Caco-2 (cell line): ENCODE results near the gene PNMA6A. TPM values are rescaled to one million over a fixed set of nuclear protein-coding genes. Genes with fewer than 3 reads are reported as not detected.

Experiments
- BruUV-seq: library from RNA; stranded (reverse); fragments of 400-500 nt; replicated peaks from 2 replicates; lab custom pipeline; 2021; lab: Mats Ljungman, UMichigan
- CTCF ChIA-PET: fragments of 300-600 bp; sonication (Branson Sonifier 250); formaldehyde crosslinking; loops from one replicate; lab custom pipeline; 2022; ENCODE audit warnings: antibody characterized with exemption; lab: Charles Lee
- POLR2A ChIA-PET: fragments of 300-600 bp; sonication (Branson Sonifier 250); formaldehyde crosslinking; loops from one replicate; lab custom pipeline; 2022; ENCODE audit warnings: antibody characterized with exemption; lab: Charles Lee
- DNase-seq, 2 experiments: peaks; one replicate each; pipeline versions ENCODE4 v3.0.0 to v3.0.0-alpha.2; 2020 to 2022
- H3K27me3 ChIP-seq: replicated peaks from 2 replicates; pipeline ENCODE4 v1.6.0; 2011; ENCODE audit warnings: low read length; ENCODE audit not compliant: control insufficient read depth, insufficient read depth
- H3K36me3 ChIP-seq: 2 replicates; pipeline ENCODE4 v1.5.1; 2011; ENCODE audit warnings: low read length; ENCODE audit not compliant: control insufficient read depth, insufficient read depth
- H3K4me1 ChIP-seq: fragments of 250-450 bp; sonication (Bioruptor Pico); 2 replicates; pipeline ENCODE4 v1.5.1; 2020; ENCODE audit warnings: mild to moderate bottlenecking
- H3K4me3 ChIP-seq: 2 replicates; pipeline ENCODE4 v1.5.1; 2011; ENCODE audit warnings: low read depth, mild to moderate bottlenecking, control low read depth, low read length
- H3K9me3 ChIP-seq: fragments of 250-450 bp; sonication (Bioruptor Pico); 2 replicates; pipeline ENCODE4 v1.5.1; 2020; ENCODE audit warnings: mild to moderate bottlenecking, moderate library complexity
- H3K27ac Mint-ChIP-seq: one replicate; pipeline ENCODE4 v1.8.0; 2022; ENCODE audit warnings: mixed read lengths; ENCODE audit not compliant: unreplicated experiment
- H3K27me3 Mint-ChIP-seq: one replicate; pipeline ENCODE4 v1.8.0; 2022; ENCODE audit warnings: mixed read lengths; ENCODE audit not compliant: insufficient read depth, unreplicated experiment
- H3K36me3 Mint-ChIP-seq: one replicate; pipeline ENCODE4 v1.8.0; 2022; ENCODE audit warnings: mild to moderate bottlenecking, mixed read lengths; ENCODE audit not compliant: insufficient read depth, unreplicated experiment
- H3K4me1 Mint-ChIP-seq: one replicate; pipeline ENCODE4 v1.8.0; 2022; ENCODE audit warnings: low read depth, mixed read lengths; ENCODE audit not compliant: unreplicated experiment
- H3K4me3 Mint-ChIP-seq: one replicate; pipeline ENCODE4 v1.8.0; 2022; ENCODE audit warnings: mild to moderate bottlenecking, moderate library complexity, mixed read lengths; ENCODE audit not compliant: unreplicated experiment
- H3K9me3 Mint-ChIP-seq: one replicate; pipeline ENCODE4 v1.8.0; 2022; ENCODE audit warnings: mixed read lengths; ENCODE audit not compliant: unreplicated experiment
- intact Hi-C: fragments of 100-400 bp; cut with micrococcal nuclease; formaldehyde crosslinking; loops from one replicate; pipeline ENCODE4 v1.10.0; 2022; ENCODE audit not compliant: unreplicated experiment
- total RNA-seq: library from RNA; stranded (reverse); gene quantifications from 2 replicates; pipeline ENCODE4 v1.2.3, GENCODE V29; 2022
- TF ChIP-seq, protein P1 (sequence below), 2 experiments: fragments of 200-600 bp in 1 of 2; IDR thresholded peaks; 1 replicate in 1 of 2; 2 replicates in 1 of 2; pipeline versions ENCODE4 v1.5.1 to v1.8.0; 2011 to 2022; ENCODE audit warnings: antibody characterized with exemption in 1 of 2, control low read depth in 1 of 2, inconsistent platforms in 1 of 2, low read depth in 1 of 2, low read length in 1 of 2, mild to moderate bottlenecking in 1 of 2, moderate library complexity in 1 of 2; ENCODE audit not compliant: insufficient read depth in 1 of 2, severe bottlenecking in 1 of 2, unreplicated experiment in 1 of 2

Gene PNMA6A
- total RNA-seq, 1 experiment from 2014 or later = not detected

DNA sequence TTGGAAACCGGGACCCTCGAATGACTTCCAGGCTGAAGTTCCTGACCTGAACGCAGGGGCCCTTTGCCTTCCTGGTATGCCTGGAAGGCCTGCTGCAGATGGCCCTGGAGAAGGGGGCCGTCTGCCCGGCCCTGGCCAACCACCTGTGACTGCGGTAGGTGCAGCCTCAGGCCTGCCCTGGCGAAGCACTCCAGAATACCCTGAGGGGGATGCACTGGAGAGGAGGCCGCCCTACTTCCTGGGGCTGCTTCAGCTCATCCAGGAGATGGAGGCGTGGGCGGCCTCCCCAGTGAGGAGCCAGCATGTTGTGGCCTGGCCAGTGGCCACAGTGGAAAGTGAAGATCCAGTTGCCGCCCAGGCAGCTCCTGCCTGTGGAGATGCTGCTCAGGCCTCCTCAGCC lies 42.4 kb upstream of the PNMA6A start:
- no TSS peak for BruUV-seq
- no peak overlapping the region for H3K27ac Mint-ChIP-seq
- POLR2A ChIA-PET = no interaction called here
- no peaks in the 10 kb centered on the region for H3K36me3 Mint-ChIP-seq
- no peaks in the 10 kb centered on the region for H3K9me3 Mint-ChIP-seq
- TF ChIP-seq, protein P1, sequence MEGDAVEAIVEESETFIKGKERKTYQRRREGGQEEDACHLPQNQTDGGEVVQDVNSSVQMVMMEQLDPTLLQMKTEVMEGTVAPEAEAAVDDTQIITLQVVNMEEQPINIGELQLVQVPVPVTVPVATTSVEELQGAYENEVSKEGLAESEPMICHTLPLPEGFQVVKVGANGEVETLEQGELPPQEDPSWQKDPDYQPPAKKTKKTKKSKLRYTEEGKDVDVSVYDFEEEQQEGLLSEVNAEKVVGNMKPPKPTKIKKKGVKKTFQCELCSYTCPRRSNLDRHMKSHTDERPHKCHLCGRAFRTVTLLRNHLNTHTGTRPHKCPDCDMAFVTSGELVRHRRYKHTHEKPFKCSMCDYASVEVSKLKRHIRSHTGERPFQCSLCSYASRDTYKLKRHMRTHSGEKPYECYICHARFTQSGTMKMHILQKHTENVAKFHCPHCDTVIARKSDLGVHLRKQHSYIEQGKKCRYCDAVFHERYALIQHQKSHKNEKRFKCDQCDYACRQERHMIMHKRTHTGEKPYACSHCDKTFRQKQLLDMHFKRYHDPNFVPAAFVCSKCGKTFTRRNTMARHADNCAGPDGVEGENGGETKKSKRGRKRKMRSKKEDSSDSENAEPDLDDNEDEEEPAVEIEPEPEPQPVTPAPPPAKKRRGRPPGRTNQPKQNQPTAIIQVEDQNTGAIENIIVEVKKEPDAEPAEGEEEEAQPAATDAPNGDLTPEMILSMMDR (IDR thresholded peaks at IDR 0.05; ENCODE audit: insufficient read depth in 1 of 2, low read depth in 1 of 2, low read length in 1 of 2, severe bottlenecking in 1 of 2, unreplicated experiment in 1 of 2) = no peak
- intact Hi-C loops = loop anchor here (10.0 kb wide), 1 partner anchor 405 kb away; no protein-coding TSS in a partner anchor
- H3K27me3 ChIP-seq = no peaks in the 10 kb centered on the region
- H3K27me3 Mint-ChIP-seq = peaks cover 6% of the 10 kb centered on the region
- no peaks in the 10 kb centered on the region for H3K9me3 ChIP-seq
- CTCF ChIA-PET = interaction anchor here (0.9 to 1.3 kb wide), 2 partner anchors 70 to 88 kb away, joined by 3 to 8 read pairs; no protein-coding TSS in a partner anchor
- DNase-seq = no peak
- H3K36me3 ChIP-seq = no peaks in the 10 kb centered on the region
- no peaks in the 10 kb centered on the region for H3K4me1 Mint-ChIP-seq
- no peaks in the 10 kb centered on the region; the same call in 1 of the 2 replicates for H3K4me1 ChIP-seq
- no peak overlapping the region for H3K4me3 ChIP-seq
- H3K4me3 Mint-ChIP-seq = no peak overlapping the region

DNA sequence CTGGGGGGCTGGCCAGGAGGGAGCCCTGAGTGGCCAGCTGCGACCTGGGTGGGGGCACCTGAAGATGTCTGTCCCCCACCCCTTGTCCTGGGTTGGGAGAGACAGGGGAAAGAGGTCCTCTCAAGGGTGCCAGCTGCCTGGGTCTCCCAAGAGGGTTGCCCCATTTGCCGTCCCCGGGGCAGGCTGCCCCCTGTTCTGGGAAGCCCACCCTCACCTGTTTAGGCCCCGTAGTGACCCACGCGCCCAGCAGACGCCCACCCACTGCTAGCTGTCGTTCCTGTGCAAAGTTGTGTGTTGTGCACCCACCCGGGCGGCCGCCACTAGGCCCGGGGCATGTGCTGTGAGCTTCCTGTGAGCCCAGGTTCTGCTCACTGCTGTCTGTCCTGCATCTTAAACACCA lies 41.5 kb upstream of the PNMA6A start:
- BruUV-seq = no TSS peak
- no peaks in the 10 kb centered on the region for H3K9me3 Mint-ChIP-seq

DNA sequence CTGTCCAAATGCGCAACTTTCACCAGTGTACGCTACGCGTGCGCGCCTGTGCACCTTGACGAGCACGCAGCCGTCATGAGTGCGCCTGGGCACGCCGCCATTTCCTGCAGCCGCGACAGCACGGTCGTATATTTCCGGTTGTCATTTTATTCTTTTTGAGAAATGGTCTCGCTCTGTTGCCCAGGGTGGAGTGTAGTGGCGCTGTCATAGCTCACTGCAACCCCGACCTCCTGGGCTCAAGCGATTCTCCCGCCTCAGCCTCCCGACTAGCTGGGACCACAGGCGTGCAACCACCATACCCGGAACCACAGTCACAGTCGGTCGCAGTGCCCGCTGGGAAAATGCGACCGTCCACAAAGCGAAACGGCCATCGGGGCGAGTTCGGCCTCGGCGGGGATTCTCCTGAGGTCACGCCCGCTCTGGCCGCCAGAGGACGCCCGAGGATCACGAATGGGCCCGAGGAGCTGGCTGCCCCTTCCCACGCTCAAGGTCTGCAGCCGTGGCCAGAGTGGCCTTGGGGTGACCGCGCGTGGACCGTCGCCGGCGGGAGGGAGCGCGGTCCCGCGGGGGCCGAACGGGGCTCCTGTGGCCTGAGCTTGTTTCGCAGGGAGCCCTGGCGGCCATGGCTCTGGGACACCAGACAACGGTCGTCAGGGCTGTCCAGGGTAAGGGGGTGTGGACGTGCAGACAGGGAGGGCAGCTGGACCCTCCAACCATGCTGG lies 39.7 kb upstream of the PNMA6A start:
- Mint-ChIP-seq H3K27me3 (peaks cover 6% of the 10 kb centered on the region), H3K9me3 (no peaks in the 10 kb centered on the region), H3K4me3 (peak overlapping the region; percentile 42), H3K4me1 (no peaks in the 10 kb centered on the region), H3K36me3 (no peaks in the 10 kb centered on the region), H3K27ac (no peak overlapping the region)
- intact Hi-C loops = loop anchor here (2.0 to 10.0 kb wide), 2 partner anchors 74 to 402 kb away; no protein-coding TSS in a partner anchor
- H3K27me3 ChIP-seq = no peaks in the 10 kb centered on the region
- peak overlapping the region; percentile 17; the same call in 1 of the 2 replicates for H3K4me3 ChIP-seq
- H3K36me3 ChIP-seq = no peaks in the 10 kb centered on the region
- CTCF ChIA-PET = no interaction called here
- BruUV-seq = no TSS peak
- DNase-seq = peak; percentile 54 to 77
- H3K9me3 ChIP-seq = no peaks in the 10 kb centered on the region
- POLR2A ChIA-PET = no interaction called here
- TF ChIP-seq, protein P1 (IDR thresholded peaks at IDR 0.05; ENCODE audit: insufficient read depth in 1 of 2, low read depth in 1 of 2, low read length in 1 of 2, severe bottlenecking in 1 of 2, unreplicated experiment in 1 of 2) = peak; percentile 65 to 83
- no peaks in the 10 kb centered on the region; the same call in 1 of the 2 replicates for H3K4me1 ChIP-seq

More for the DNA sequence above, 41.5 kb upstream of the PNMA6A start:
- Histone ChIP-seq H3K36me3 (no peaks in the 10 kb centered on the region), H3K4me1 (no peaks in the 10 kb centered on the region; the same call in 1 of the 2 replicates), H3K27me3 (no peaks in the 10 kb centered on the region), H3K4me3 (no peak overlapping the region), H3K9me3 (no peaks in the 10 kb centered on the region)
- no peak overlapping the region for H3K4me3 Mint-ChIP-seq
- CTCF ChIA-PET = no interaction called here
- POLR2A ChIA-PET = no interaction called here
- H3K4me1 Mint-ChIP-seq = no peaks in the 10 kb centered on the region
- H3K27ac Mint-ChIP-seq = no peak overlapping the region
- intact Hi-C loops = loop anchor here (10.0 kb wide), 1 partner anchor 404 kb away; no protein-coding TSS in a partner anchor
- peaks cover 6% of the 10 kb centered on the region for H3K27me3 Mint-ChIP-seq
- DNase-seq = no peak
- H3K36me3 Mint-ChIP-seq = no peaks in the 10 kb centered on the region
- TF ChIP-seq, protein P1 (IDR thresholded peaks at IDR 0.05; ENCODE audit: insufficient read depth in 1 of 2, low read depth in 1 of 2, low read length in 1 of 2, severe bottlenecking in 1 of 2, unreplicated experiment in 1 of 2) = no peak
